Left hindlimb (tissue), 1 donor: ENCODE data around the gene PXDC1.
"Not testable (repeated sequence)": the region's sequence is repeated elsewhere in the genome, so short reads cannot be mapped to it uniquely, and the experiment has no call there.

Experiments used
- DNase-seq: peaks from one replicate; pipeline ENCODE4 v3.0.0-alpha.2; 2018

The PXDC1 gene

DNA sequence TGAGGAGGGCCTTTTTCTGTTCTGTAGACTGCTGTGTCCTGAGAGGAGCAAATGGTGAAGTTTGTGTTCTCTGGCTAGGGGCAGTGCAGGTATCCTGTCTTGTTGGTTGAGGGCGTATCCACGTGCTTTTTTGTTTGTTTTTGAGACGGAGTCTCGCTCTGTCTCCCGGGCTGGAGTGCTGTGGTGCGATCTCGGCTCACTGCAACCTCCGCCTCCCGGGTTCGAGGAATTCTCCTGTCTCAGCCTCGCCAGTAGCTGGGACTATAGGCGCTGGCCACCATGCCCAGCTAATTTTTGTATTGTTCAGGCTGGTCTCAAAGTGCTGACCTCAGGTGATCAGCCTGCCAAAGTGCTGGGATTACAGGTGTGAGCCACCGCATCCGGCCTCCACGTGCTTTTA lies 10.8 kb upstream of the PXDC1 start:
- no peak for DNase-seq

DNA sequence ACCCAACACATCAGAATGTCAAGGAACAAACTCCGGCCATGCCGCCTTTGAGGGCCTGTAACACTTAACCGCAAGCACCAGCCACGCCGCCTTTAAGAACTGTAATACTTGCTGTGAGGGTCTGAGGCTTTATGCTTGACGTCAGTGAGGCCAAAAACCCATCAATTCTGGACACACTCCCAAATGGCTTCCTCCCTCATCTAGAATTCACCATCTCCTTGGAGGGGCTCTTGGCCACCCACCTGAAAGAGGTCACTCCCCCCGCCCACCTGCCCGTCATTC lies 10.4 kb upstream of the PXDC1 start:
- no peak for DNase-seq

DNA sequence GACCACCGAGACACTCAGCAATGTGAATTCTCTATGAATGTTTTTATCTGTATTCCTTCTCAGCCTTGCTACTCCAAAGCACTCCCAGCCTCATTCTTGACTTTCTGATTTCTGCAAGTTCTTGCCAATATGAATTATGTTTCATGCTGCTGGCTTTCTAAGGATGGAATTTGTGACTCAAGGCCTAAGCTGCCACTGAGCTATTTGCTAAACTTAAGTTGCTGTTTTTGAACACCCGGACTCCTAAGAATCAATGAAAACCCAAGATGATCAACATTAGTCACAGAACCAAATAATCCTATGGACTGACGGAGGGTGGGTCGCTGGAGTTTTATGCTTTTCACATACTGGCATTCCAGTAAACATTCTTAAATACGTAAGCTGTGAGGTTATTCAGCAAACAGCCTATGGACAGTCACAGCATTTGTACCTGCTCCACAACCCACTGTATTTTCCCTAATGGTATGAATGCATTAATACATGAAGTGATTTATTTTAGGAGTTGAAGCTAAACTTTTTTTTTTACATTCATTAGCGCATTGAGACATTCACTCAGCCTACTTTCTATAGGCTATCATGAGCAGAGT lies 8.2 kb upstream of the PXDC1 start:
- no peak for DNase-seq

DNA sequence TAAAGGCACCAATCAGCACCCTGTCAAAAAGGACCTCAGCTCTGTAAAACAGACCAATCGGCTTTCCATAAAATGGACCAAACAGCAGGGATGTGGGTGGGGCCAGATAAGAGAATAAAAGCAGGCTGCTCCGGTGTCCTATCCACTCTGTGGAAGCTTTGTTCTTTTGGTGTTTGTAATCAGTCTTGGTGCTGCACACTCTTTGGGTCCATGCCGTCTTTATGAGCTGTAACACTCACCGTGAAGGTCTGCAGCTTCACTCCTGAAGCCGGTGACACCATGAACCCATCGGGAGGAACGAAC lies 7.3 kb upstream of the PXDC1 start:
- DNase-seq: no peak

DNA sequence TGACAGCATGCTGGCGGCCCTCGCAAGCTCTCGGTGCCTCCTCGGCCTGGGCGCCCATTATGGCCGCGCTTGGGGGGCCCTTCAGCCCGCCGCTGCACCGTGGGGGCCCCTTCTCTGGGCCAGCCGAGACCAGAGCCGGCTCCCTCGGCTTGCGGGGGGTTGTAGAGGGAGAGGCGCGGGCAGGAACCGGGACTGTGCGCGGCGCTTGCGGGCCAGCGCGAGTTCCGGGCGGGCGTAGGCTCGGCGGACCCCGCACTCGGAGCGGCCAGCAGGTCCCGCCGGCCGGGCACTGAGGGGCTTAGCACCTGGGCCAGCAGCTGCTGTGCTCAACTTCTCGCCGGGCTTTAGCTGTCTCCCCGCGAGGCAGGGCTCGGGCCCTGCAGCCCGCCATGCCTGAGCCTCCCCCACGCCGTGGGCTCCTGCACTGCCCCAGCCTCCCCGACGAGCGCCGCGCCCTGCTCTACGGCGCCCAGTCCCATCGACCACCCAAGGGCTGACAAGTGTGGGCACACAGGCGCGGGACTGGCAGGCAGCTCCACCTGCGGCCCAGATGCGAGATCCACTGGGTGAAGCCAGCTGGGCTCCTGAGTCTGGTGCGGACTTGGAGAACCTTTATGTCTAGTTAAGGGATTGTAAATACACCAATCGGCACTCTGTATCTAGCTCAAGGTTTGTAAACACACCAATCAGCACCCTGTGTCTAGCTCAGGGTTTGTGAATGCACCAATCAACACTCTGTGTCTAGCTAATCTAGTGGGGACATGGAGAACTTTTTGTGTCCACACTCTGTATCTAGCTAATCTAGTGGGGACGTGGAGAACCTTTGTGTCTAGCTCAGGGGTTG lies 6.7 kb upstream of the PXDC1 start:
- not testable (repeated sequence) for DNase-seq

DNA sequence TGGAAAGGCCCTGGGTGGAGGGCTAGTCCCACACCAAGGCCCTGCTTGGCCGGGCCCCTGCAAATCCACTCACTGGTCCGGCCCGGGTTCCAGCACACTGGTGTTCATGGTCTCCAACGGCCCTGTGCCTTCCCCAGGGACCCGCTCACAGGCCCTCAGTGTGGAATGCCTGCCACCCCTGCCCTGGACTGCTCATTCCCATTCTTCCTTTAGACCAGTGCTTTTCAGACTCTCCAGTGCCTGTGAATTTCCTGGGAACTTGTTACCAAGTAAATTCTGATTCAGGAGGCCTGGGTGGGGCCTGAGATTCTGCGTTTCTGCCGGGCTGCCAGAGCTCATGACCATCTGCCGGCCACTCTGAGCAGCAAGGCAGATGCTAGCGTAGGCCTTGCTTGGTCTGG lies 5.7 kb upstream of the PXDC1 start:
- DNase-seq: no peak

DNA sequence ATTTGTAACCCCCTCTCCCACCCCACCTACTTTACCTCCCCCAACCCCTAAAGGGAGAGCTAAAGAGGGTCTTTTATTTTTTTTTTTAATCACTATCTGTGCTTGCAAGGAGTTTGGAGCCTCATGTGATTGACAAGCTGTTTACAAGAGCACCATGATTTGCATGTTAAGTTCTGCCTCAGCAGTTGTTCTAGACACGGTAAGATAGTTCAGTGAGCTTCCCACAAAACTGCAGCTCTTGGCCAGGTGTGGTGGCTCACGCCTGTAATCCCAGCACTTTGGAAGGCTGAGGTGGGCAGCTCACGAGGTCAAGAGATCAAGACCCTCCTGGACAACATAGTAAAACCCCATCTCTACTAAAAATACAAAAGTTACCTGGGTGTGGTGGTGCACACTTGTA lies 5.0 kb upstream of the PXDC1 start:
- no peak for DNase-seq

DNA sequence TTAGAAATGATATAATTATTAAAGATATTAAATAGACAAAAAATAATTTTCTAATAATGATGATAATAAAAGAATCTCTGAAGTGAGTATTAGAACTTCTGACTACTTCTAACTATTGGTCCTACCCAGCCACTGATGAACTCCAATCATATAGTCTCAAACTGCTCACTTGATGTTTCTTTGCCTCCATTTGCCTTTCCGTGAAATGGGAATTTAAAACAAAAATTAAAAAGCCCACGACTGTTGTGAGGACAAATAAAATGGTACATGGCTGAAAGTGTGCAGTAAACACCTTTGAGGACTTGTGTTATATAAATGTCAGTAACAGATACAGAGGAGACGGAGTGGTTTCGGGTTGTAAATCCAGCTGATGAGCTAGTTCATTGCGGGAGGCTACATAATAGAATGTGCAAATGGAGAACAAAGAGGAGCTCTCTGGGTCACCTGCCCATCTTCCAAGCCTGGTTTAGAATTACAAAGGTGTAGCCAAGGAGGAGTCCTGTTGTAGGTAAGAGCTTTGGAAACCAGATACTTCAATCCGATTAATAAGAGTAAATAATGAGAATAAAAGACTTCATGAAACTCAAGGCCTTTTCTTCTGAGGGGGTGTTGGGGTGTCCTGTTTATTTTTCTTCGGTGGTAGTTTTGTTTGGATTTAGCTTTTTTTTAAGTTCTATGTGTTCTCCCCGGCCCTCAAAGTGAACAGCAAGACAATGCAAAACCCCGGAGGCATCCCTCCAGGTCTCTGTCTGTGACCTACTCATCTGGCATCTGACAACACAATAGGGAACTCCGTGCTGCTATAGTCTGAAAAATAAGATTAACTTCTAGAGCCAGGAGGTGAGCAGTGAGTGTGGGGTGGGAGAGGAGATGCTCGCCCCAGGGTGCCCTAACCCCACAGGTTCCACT lies 4.4 kb upstream of the PXDC1 start:
- no peak for DNase-seq

DNA sequence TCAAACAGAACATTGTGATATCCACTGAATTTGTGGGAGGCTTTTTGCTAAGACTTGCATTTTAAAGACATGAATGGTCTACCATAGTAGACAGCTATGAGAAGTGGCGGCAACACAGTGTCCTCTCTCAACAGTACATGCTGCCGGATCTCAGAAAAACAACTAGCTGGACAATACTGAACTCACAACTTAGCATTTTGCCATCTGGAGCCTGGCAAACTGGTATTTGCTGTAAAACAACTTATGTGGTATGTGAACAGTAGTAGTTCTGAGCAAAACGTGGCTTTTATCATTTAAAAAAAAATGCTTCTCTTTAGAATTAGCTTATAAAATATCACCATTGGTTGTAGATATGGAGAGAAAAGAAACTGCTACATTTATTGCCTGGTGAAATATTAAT lies 3.3 kb upstream of the PXDC1 start:
- DNase-seq: no peak

DNA sequence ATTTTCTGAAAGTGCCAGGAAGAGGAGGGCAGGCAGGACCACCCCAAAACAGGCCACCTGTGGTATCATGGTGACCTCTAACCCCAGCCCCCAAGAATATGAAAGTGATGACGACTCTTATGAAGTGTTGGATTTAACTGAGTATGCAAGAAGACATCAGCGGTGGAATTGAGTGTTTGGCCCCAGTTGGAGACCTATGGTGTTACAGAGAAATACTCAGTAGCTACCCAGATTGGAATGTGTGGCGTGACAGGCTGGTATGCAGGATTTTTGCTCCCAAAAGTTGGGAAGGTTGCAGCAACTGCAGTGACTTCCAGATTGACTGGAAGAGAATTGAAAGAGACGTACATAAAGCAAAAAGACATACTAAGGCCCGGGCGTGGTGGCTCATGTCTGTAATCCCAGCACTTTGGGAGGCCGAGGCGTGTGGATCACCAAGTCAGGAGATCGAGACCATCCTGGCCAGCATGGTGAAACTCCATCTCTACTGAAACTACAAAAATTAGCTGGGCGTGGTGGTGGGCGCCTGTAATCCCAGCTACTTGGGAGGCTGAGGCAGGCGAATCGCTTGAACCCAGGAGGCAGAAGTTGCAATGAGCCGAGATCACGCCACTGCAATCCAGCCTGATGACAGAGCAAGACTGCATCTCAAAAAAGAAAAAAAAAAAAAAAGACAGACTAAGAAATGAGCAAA lies 2.7 kb upstream of the PXDC1 start:
- DNase-seq: not testable (repeated sequence)

DNA sequence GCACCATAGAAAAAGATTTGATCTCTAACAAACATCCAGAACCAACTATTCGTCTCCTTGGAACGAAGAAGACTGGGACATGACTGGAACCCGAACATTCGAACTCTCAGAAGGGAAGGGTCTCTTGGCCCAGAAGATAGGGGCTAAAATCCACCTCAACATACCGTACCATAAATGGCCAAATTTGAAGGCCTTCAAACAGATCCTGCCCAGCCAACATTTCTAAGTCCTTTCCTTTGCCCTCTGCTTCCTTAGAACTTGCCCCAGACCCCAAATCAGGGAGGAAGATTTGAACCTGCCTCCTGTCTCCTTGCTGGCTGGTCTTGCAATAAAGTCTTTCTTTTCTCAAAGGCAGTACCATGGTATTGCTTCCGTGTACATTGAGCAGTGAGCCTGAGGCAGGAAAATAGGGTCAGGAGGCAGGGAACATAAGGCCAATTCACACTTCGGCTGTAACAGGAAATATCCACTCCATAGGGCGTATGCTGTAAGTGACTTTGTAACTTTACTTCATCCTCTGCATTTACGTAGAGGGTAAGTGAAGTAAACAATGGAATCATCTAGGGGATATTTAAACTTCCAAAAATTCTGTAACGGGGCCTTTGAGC lies 1.8 kb upstream of the PXDC1 start:
- DNase-seq: no peak

DNA sequence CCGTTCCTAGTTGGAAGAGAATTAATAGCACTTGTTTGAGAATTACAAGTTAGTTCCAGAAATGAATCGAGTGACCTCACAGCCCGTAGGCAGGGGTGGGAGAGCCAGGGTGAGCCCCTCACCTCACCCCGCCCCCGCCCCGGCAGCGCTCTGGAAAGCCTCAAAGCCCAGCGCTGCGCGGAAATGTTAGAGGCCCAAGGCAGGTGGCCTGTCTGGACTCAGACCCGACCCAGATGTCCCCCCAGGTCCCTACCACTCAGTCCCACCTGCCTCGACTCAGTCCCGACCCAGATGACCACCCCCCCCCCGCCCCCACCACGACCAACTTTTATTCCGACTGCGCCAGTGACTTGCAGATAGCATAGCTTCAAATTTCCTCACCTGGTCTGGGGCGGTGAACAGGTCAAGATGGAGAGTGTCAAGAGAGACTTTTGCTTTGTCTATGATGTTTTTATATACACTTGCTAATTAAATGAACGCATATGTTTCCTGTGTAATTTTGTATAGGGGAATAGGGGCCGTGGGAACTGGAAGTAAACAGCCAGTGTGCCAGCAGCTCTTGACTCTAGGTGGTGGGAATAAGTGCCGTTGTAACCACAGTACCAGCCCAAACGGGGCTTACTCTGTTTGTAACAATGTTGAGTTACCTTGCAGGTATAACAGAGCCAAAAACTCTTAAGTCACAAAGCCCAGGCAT lies 1.2 kb upstream of the PXDC1 start:
- peak; percentile 68 for DNase-seq

DNA sequence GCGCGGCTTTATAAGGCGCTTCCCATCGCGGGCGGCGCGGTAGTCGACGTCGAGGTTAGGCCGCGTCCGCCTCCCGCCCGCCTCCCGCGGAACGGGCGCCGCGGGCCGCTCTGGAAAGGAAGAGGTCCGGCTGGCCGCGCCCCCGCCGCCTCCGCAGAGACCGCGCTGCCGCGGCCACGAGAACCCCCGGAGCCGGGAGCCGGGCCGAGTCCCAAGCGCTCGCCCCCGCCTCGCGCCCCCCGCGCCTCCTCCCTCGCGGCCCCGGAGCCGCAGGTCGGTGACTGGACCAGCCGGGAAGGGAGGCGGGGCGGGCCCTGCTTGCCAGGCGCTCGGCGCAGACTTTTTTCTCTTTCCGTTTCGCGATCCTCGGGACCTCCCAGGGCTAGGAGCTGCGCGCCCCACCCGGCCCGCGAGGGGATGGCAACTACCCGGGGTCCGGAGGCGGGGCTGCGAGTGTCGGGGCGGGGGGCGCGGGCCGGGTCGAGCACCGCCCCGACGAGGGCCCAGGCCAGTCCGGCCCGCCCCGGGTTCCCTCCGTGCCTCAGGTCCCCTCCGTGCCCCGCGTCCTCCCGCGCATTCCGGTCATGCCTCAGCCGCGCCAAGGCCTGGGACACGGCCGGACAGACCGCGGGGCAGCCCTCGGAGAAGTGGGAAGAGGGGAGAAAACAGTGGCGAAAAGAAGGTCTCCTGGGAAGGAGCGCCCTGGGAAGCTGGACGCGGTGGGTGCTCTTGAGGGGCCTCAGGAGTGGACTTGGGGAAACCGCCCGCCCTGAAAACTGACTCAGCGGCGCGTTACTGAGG lies 417 bp upstream of the PXDC1 start:
- peak; percentile 96 for DNase-seq

DNA sequence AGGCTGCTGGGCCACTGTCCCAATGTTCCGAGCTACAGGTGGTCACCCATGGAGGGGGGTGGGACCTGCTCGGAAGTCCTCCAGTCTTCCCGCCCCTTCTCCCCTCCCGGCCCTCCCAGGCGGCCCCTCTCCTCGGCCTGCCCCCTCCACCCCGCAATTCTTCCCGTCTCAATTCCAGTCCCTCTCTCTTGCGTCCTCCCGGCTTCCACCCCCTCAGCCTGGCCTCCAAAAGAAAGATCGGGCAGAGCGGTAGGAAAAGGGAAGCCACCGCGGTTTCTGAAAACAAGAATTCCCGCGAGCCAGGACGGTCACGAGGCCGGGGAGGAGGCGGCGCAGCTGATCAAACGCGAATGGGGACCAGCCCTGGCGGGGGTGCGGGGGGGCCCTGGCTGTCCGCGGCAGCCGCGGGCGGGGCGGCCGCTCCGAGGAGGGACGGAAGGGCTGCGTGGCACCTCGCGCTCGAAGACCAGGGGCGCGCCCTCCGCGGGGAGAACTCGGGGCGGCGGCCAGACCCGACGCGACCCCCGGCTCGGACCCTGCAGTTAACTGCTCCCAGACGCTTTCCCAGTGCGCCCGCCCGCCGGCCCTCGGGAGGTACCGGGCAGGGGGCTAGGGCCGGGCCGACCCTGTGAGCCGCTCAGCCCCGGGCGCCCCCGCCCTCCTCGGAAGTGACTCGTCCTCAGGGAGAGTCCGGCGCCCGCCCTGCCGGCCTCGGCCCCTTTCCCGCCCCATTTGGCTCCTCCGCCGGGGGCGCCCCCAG lies 1.0 kb downstream of the PXDC1 start:
- peak; percentile 90 for DNase-seq

DNA sequence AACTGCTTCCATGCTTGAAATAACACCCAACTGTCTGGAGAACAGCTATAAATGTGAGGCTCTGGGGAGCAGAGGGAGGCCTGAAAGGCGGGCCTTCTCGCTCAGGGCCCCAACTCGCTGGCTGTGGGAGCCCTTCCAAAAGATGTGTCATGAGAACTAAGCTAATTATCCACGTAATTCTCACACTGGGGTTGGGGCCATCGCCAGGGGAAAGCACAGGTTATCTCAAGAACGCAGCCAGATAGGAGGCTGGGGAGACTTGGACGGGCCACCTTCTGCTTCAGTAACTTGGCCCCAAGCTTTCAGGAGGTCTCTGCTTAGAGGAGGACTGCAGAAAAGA lies 1.6 kb downstream of the PXDC1 start:
- peak; percentile 62 for DNase-seq

DNA sequence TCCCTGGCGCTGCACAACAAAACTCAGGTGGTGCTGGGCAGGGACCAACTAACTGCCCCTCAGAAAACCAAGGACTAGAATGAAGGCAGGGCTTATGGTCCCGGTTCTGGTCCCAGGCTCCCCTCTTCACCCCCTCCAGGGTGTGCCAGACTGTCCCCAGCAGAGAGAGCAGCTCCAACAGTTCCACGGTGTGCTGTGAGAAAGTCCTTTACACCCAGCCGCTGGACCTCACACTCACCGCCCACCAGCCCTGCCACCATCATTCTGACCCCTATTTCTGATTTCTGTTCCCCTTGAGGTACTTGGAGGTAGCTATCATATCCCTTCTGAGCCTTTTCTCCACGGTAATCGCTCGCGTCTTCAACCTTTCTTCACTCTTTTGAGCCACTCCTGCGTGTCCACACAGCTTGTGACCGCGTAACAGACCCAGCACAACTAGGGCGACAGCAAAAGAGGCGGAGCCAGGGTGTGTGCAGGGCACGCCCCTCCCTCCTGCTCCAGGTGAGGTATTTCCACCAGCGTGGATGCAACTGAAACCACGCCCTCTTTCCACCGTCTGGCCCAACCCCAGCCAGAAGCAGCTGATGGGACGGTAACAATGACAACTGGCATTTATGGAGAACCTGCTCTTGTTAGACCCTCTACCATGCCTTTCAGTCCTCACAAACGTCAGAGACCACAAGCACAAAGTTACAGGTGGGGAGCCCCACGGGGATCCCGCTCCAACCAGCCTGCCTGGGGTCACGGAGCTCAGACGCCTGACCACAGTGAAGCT lies 2.3 kb downstream of the PXDC1 start:
- no peak for DNase-seq

DNA sequence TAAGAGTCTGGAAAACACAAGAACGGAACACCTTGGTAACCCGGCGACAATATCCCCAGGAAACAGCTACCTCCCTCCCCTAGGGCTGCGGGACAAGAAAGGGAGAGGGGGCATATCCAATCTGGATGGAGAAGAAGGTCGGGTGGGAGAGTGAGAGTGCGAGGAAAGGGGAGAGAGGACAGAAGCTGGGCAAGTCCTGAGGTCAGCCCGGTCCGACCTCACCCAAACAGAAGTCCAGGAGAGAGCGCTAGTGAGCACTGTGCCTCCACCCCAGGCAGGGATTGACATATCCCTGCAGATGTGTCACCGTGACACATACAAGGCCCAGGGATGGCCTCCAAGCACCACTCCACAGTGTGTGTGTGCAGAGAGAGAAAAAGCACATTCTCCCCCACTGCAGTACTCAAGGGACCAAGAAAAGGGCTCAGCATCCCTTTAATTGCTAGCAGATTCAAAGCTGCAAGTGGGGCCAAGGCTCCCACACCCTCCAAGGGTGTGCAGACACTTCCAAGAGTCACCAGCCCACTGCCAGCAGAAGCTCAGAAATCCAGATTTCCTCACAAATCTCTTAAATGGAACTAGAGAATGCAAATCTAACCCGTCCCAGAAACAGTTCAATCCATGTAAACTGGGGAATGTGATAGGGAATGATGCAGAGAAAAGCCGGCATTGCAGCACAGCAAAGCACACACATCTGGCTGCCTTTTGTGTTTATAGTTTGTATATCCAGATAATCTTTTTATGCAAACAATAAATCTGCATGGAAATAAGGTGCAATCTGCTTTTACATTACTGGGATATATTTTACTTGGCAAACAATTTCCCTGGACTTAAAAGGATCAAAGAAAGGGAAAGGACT lies 3.1 kb downstream of the PXDC1 start:
- peak; percentile 75 for DNase-seq

DNA sequence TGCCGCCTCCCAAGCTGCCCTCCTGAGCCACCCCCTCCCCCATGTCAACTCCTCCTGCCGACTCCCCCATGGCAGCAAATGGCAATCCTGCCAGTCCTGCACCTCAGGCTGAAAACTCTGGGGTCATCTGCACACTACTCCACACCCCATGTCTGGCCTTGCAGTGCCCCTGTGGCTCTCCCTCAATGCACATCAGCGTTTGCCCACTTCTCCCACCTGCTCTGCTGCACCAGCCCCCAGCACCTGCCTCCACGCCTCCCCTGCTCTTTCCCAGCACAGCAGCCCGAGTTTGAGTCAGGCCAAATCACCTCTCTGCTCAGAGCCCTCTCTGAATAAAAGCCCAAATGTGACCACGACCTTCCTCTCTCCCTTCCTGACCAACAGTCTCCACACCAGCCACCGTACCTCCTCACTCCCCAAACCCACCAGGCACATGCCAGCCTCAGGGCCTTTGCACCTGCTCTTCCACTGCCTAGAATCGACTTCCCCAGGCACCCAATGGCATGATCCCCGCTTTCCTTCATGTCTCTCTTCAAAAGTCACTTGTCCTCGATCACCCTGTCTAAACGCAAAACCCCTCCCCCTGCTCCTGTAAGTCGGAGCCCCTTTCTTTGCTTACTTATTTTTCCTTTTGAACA lies 4.3 kb downstream of the PXDC1 start:
- DNase-seq: no peak

DNA sequence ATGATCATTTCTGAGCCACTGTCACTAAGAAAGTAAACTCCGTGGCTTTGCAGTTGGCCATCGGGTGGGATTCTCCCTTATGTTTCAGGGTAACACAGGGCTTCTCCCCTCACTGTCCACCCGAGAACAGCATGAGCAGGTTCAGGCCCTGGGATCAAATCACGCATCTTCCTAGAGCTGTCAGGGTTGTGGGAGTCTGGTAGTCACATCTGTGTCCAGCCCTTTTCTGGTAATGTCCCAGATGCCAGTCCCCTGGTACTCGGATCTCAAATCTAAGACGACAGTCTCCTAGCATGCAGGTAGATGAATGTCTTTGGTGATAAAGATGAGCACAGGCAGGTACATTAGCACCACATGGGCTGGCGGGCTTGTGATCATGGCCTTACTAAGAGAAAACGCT lies 4.8 kb downstream of the PXDC1 start:
- DNase-seq: no peak
